Neural cell (in vitro differentiated cells): ENCODE results near the gene CUL2.

Source experiments
- EZH2 ChIP-seq: fragments of 200-600, 300-800 bp; shearing (Covaris generic), sonication (generic); IDR thresholded peaks from 2 replicates; pipeline ENCODE4 v1.6.1; 2014; ENCODE audit warnings: antibody characterized with exemption, low read length, borderline replicate concordance, mild to moderate bottlenecking; ENCODE audit not compliant: insufficient read depth, poor library complexity, severe bottlenecking
- TF ChIP-seq, protein P1 (sequence below): fragments of 450-650 bp; IDR thresholded peaks from 2 replicates; pipeline ENCODE4 v1.5.1; 2014; ENCODE audit warnings: antibody characterized with exemption, mild to moderate bottlenecking, moderate library complexity; ENCODE audit not compliant: poor library complexity, severe bottlenecking

DNA sequence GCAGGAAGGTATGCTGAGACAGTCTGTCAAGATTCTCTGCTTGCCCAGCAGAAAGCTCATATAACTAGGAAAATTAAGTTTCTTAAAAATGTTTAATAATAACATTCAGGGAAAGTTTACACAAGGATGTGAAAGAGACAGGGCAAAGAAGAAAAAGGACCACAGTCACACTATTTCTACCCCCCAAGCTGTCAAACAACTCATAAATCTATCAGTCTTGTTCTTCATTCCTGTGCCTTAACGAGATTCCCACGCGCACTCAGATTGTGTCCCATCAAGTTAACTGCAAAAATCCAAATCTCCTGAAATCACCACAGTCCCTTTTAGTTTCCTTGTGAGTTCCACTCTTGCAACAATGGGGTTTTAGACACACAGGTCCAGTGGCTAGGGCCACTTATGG, 14.9 kb downstream of the CUL2 start:
- TF ChIP-seq, protein P1, sequence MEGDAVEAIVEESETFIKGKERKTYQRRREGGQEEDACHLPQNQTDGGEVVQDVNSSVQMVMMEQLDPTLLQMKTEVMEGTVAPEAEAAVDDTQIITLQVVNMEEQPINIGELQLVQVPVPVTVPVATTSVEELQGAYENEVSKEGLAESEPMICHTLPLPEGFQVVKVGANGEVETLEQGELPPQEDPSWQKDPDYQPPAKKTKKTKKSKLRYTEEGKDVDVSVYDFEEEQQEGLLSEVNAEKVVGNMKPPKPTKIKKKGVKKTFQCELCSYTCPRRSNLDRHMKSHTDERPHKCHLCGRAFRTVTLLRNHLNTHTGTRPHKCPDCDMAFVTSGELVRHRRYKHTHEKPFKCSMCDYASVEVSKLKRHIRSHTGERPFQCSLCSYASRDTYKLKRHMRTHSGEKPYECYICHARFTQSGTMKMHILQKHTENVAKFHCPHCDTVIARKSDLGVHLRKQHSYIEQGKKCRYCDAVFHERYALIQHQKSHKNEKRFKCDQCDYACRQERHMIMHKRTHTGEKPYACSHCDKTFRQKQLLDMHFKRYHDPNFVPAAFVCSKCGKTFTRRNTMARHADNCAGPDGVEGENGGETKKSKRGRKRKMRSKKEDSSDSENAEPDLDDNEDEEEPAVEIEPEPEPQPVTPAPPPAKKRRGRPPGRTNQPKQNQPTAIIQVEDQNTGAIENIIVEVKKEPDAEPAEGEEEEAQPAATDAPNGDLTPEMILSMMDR: no peak
- TF ChIP-seq EZH2: no peak
